CD4-positive, alpha-beta memory T cell (primary cell): ENCODE results near the gene VWA1. TPM values are rescaled to one million over a fixed set of nuclear protein-coding genes. Genes with fewer than 3 reads are reported as not detected.
"Not testable (repeated sequence)": the region's sequence is repeated elsewhere in the genome, so short reads cannot be mapped to it uniquely, and the experiment has no call there.

ENCODE experiments used
- CTCF ChIA-PET: fragments of 350-600 bp; sonication (Branson Sonifier 250); formaldehyde crosslinking; loops from one replicate; lab custom pipeline; 2021; ENCODE audit warnings: inconsistent platforms; ENCODE audit not compliant: partially characterized antibody; lab: Charles Lee
- POLR2A ChIA-PET: fragments of 350-600 bp; sonication (Branson Sonifier 250); formaldehyde crosslinking; loops from one replicate; lab custom pipeline; 2021; ENCODE audit not compliant: partially characterized antibody; lab: Charles Lee
- DNase-seq, 5 donors: peaks; one replicate each; pipeline versions ENCODE4 v3.0.0 to v3.0.0-alpha.2; 2020 to 2022; ENCODE audit warnings: mixed read lengths in 1 of 5
- H3K27ac ChIP-seq: one replicate; pipeline ENCODE4 v1.7.0; 2013; ENCODE audit warnings: low read depth, low read length
- H3K27me3 ChIP-seq: 2 replicates; pipeline ENCODE4 v1.7.0; 2013; ENCODE audit warnings: mild to moderate bottlenecking, low read length, moderate library complexity; ENCODE audit not compliant: insufficient read depth
- H3K36me3 ChIP-seq: 2 replicates; pipeline ENCODE4 v1.7.0; 2013; ENCODE audit warnings: mild to moderate bottlenecking, low read length, moderate library complexity; ENCODE audit not compliant: insufficient read depth
- H3K4me1 ChIP-seq: 2 replicates; pipeline ENCODE4 v1.7.0; 2013; ENCODE audit warnings: mild to moderate bottlenecking, low read length, moderate library complexity; ENCODE audit not compliant: insufficient read depth
- H3K4me3 ChIP-seq, 2 donors: one replicate each; pipeline ENCODE4 v1.7.0; 2013; ENCODE audit warnings: low read length in 2 of 2, mild to moderate bottlenecking in 1 of 2
- H3K9me3 ChIP-seq, 2 donors: one replicate each; pipeline ENCODE4 v1.7.0; 2013; ENCODE audit warnings: low read length in 2 of 2, control low read depth in 1 of 2; ENCODE audit not compliant: control insufficient read depth in 1 of 2
- H3K27ac Mint-ChIP-seq, 7 donors: one replicate each; pipeline ENCODE4 v1.8.0; 2020 to 2021; ENCODE audit warnings: mixed read lengths in 7 of 7, mild to moderate bottlenecking in 6 of 7, inconsistent platforms in 3 of 7, moderate library complexity in 3 of 7
- H3K27me3 Mint-ChIP-seq, 2 donors: one replicate each; pipeline ENCODE4 v1.8.0; 2020 to 2021; ENCODE audit warnings: mixed read lengths in 2 of 2
- H3K36me3 Mint-ChIP-seq, 2 donors: one replicate each; pipeline ENCODE4 v1.8.0; 2020 to 2021; ENCODE audit warnings: mixed read lengths in 2 of 2, inconsistent platforms in 1 of 2, mild to moderate bottlenecking in 1 of 2
- H3K4me1 Mint-ChIP-seq, 4 donors: one replicate each; pipeline ENCODE4 v1.8.0; 2020 to 2021; ENCODE audit warnings: mixed read lengths in 4 of 4, mild to moderate bottlenecking in 1 of 4
- H3K4me3 Mint-ChIP-seq, 8 donors: one replicate each; pipeline ENCODE4 v1.8.0; 2020 to 2021; ENCODE audit warnings: mixed read lengths in 8 of 8, mild to moderate bottlenecking in 7 of 8, moderate library complexity in 6 of 8, inconsistent platforms in 3 of 8
- H3K9me3 Mint-ChIP-seq, 8 donors: one replicate each; pipeline ENCODE4 v1.8.0; 2020 to 2021; ENCODE audit warnings: mixed read lengths in 8 of 8, mild to moderate bottlenecking in 5 of 8, inconsistent platforms in 3 of 8, moderate library complexity in 1 of 8
- intact Hi-C: fragments of 100-400 bp; cut with micrococcal nuclease; formaldehyde crosslinking; loops from one replicate; pipeline ENCODE4 v1.15.1; 2023
- polyA plus RNA-seq, 2 donors: library from polyadenylated mRNA; unstranded; fragments of 300-500 nt; fragmentation: Illumina TruSeq; gene quantifications; one replicate each; pipeline ENCODE4 v1.2.3, GENCODE V29; 2021
- total RNA-seq, 2 experiments: library from RNA; stranded (reverse); gene quantifications; one replicate each; pipeline ENCODE4 v1.2.3, GENCODE V29; 2021

VWA1 gene
- total and polyA plus RNA-seq, 4 experiments from 2014 or later: not detected

- H3K27me3 ChIP-seq, H3K27ac Mint-ChIP-seq, H3K4me1 ChIP-seq, H3K36me3 Mint-ChIP-seq, CTCF ChIA-PET, H3K27me3 Mint-ChIP-seq, POLR2A ChIA-PET, intact Hi-C loops, H3K4me3 ChIP-seq, H3K9me3 ChIP-seq, H3K9me3 Mint-ChIP-seq, H3K4me1 Mint-ChIP-seq, H3K4me3 Mint-ChIP-seq, H3K27ac ChIP-seq, H3K36me3 ChIP-seq: not testable (repeated sequence)
- peak in 1 of 5 donors; percentile 33 for DNase-seq
Observed at GRCh38 chr1:1452365-1452739, 16.9 kb downstream of the VWA1 start.

- H3K4me3 Mint-ChIP-seq: no peak overlapping the region
- H3K27me3 Mint-ChIP-seq: peaks cover 2 to 9% of the 10 kb centered on the region in 2 donors
- H3K27me3 ChIP-seq: no peaks in the 10 kb centered on the region
- no peaks in the 10 kb centered on the region for H3K4me1 ChIP-seq
- H3K4me1 Mint-ChIP-seq: no peaks in the 10 kb centered on the region
- H3K36me3 Mint-ChIP-seq: no peaks in the 10 kb centered on the region
- no peaks in the 10 kb centered on the region for H3K9me3 ChIP-seq
- intact Hi-C loops: no loop called here
- H3K36me3 ChIP-seq: no peaks in the 10 kb centered on the region
- POLR2A ChIA-PET: no interaction called here
- no peaks in the 10 kb centered on the region for H3K9me3 Mint-ChIP-seq
- no peak overlapping the region for H3K27ac Mint-ChIP-seq
- no peak overlapping the region for H3K27ac ChIP-seq
- CTCF ChIA-PET: no interaction called here
- H3K4me3 ChIP-seq: no peak overlapping the region
- DNase-seq: peak in 1 of 5 donors; percentile 6
Observed at GRCh38 chr1:1452882-1453281, 17.4 kb downstream of the VWA1 start.

- H3K27ac ChIP-seq, H3K36me3 ChIP-seq, H3K27me3 Mint-ChIP-seq, CTCF ChIA-PET, H3K36me3 Mint-ChIP-seq, H3K4me1 Mint-ChIP-seq, H3K9me3 Mint-ChIP-seq, H3K4me3 ChIP-seq, intact Hi-C loops, H3K4me1 ChIP-seq, H3K4me3 Mint-ChIP-seq, H3K27me3 ChIP-seq, H3K27ac Mint-ChIP-seq, POLR2A ChIA-PET, H3K9me3 ChIP-seq: not testable (repeated sequence)
- DNase-seq: peak in 1 of 5 donors; percentile 19
Observed at GRCh38 chr1:1454286-1455056, 19.0 kb downstream of the VWA1 start.

GRCh38 chr1:1455366-1455884 is 19.9 kb downstream of the VWA1 start:
- no peak overlapping the region for H3K27ac ChIP-seq
- no peaks in the 10 kb centered on the region for H3K36me3 ChIP-seq
- Mint-ChIP-seq H3K27me3 (peaks cover 0 to 4% of the 10 kb centered on the region in 2 donors), H3K9me3 (no peaks in the 10 kb centered on the region), H3K36me3 (no peaks in the 10 kb centered on the region), H3K4me3 (no peak overlapping the region), H3K27ac (no peak overlapping the region), H3K4me1 (no peaks in the 10 kb centered on the region)
- H3K27me3 ChIP-seq: no peaks in the 10 kb centered on the region
- DNase-seq: peak in 1 of 5 donors; percentile 19
- intact Hi-C loops: no loop called here
- H3K9me3 ChIP-seq: no peaks in the 10 kb centered on the region
- ChIA-PET CTCF (no interaction called here), POLR2A (no interaction called here)
- no peaks in the 10 kb centered on the region for H3K4me1 ChIP-seq
- H3K4me3 ChIP-seq: no peak overlapping the region

- H3K27ac Mint-ChIP-seq, DNase-seq, H3K9me3 Mint-ChIP-seq, H3K9me3 ChIP-seq, H3K27me3 ChIP-seq, H3K27me3 Mint-ChIP-seq, POLR2A ChIA-PET, intact Hi-C loops, H3K4me3 Mint-ChIP-seq, H3K27ac ChIP-seq, H3K36me3 Mint-ChIP-seq, H3K4me1 ChIP-seq, H3K36me3 ChIP-seq, H3K4me1 Mint-ChIP-seq, H3K4me3 ChIP-seq, CTCF ChIA-PET: not testable (repeated sequence)
Observed at GRCh38 chr1:1455934-1456333, 20.4 kb downstream of the VWA1 start.

GRCh38 chr1:1456683-1457255 is 21.3 kb downstream of the VWA1 start:
- H3K4me1 ChIP-seq, H3K36me3 ChIP-seq, H3K4me3 ChIP-seq, intact Hi-C loops, H3K27ac Mint-ChIP-seq, H3K4me1 Mint-ChIP-seq, H3K27me3 ChIP-seq, H3K27ac ChIP-seq, CTCF ChIA-PET, POLR2A ChIA-PET, H3K27me3 Mint-ChIP-seq, H3K36me3 Mint-ChIP-seq, H3K9me3 ChIP-seq, H3K4me3 Mint-ChIP-seq, H3K9me3 Mint-ChIP-seq: not testable (repeated sequence)
- peak in 1 of 5 donors; percentile 5 for DNase-seq

GRCh38 chr1:1459156-1459555 is 23.7 kb downstream of the VWA1 start:
- H3K4me1 ChIP-seq, H3K27ac ChIP-seq, H3K9me3 Mint-ChIP-seq, H3K36me3 Mint-ChIP-seq, intact Hi-C loops, H3K27ac Mint-ChIP-seq, H3K27me3 ChIP-seq, H3K36me3 ChIP-seq, POLR2A ChIA-PET, H3K4me3 ChIP-seq, H3K9me3 ChIP-seq, H3K27me3 Mint-ChIP-seq, H3K4me3 Mint-ChIP-seq, H3K4me1 Mint-ChIP-seq: not testable (repeated sequence)
- peak in 1 of 5 donors; percentile 16 for DNase-seq
- CTCF ChIA-PET: interaction anchor here (0.7 kb wide), 1 partner anchor 46 kb away, joined by 3 read pairs; no protein-coding TSS in a partner anchor
